A549 treated with dexamethasone at 1 μM for 4 hours (cell line): ENCODE results near the gene F13B. TPM values are rescaled to one million over a fixed set of nuclear protein-coding genes. Genes with fewer than 3 reads are reported as not detected.

ENCODE experiments used
- total RNA-seq: library from RNA; stranded (reverse); fragments of 200-300 nt; extraction: Qiagen RNA extraction; gene quantifications from 5 replicates; pipeline ENCODE4 v1.2.3, GENCODE V29; 2022

The F13B gene, protein sequence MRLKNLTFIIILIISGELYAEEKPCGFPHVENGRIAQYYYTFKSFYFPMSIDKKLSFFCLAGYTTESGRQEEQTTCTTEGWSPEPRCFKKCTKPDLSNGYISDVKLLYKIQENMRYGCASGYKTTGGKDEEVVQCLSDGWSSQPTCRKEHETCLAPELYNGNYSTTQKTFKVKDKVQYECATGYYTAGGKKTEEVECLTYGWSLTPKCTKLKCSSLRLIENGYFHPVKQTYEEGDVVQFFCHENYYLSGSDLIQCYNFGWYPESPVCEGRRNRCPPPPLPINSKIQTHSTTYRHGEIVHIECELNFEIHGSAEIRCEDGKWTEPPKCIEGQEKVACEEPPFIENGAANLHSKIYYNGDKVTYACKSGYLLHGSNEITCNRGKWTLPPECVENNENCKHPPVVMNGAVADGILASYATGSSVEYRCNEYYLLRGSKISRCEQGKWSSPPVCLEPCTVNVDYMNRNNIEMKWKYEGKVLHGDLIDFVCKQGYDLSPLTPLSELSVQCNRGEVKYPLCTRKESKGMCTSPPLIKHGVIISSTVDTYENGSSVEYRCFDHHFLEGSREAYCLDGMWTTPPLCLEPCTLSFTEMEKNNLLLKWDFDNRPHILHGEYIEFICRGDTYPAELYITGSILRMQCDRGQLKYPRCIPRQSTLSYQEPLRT
- total RNA-seq, result 0.05 to 0.11 TPM (median 0.06 TPM) in 4 of 5 replicates, not detected in the other

DNA sequence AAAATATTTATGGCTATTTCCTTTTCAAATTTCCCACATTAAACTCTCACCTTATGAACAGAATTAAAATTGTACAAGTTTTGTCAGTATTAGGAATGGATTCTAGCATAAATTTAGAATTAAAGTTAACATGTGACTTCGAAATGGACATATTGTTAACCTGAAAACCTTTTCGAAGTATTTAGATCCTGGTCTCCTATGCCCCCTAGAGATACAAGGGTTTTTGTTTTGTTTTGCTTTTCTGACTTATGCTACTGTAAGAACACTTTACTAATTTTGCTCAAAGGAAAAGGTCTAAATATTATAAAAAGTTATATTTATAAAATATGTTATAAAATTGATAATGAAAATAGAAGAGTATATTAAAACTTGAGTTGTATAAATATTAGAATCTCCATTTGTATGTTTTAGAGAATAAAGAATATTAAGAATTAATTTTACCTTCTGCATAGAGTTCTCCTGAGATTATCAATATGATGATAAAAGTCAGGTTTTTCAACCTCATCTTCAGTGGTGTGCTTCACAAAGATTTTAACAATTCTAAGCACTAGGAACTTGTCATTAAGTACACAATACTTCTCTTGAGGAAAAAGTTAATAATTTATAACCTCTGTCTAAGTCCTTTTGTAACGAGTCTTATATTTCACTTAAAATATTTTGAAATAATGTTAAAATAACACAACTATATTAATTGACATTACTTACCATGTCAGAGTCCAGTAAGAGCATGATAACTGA is at the start of gene F13B:
TSS of gene F13B (minus strand) at position 542 of the 738 bp plus-strand sequence. CDS start at position 505, 37 bp downstream.

Other genes with a start within 250 kb of the F13B start
- gene CFHR1, start 247.5 kb downstream of the F13B start, total RNA-seq, result 0.17 to 0.19 TPM (median 0.18 TPM) in 5 replicates
- gene CFHR4, start 179.2 kb downstream of the F13B start, total RNA-seq, result not detected in 5 replicates
- gene CFHR2, start 123.5 kb downstream of the F13B start, total RNA-seq, result not detected in 5 replicates
- gene CFHR5, start 89.7 kb downstream of the F13B start, total RNA-seq, result not detected in 5 replicates
- gene ASPM, start 79.4 kb upstream of the F13B start, total RNA-seq, result 14.9 to 28.5 TPM (median 24.6 TPM) in 5 replicates
- gene ZBTB41, start 134.0 kb upstream of the F13B start, total RNA-seq, result 2.4 to 4.8 TPM (median 4.0 TPM) in 5 replicates
- gene CRB1, start 201.0 kb upstream of the F13B start, total RNA-seq, result not detected in 5 replicates